Bronchial epithelial cell (primary cell): ENCODE measurements around the gene PSMC3. TPM values are rescaled to one million over a fixed set of nuclear protein-coding genes. Genes with fewer than 3 reads are reported as not detected.

ENCODE experiments used
- DNase-seq: peaks from one replicate; pipeline ENCODE4 v3.0.0-alpha.2; 2010; ENCODE audit warnings: low read depth
- FAIRE-seq: peaks from 2 replicates; lab custom pipeline; 2011; peaks lifted over from hg19 to GRCh38; lab: Jason Lieb, UNC
- H3K27me3 ChIP-seq: 2 replicates; pipeline ENCODE4 v1.5.1; 2011; ENCODE audit warnings: low read length; ENCODE audit not compliant: control insufficient read depth, insufficient read depth
- H3K36me3 ChIP-seq: 2 replicates; pipeline ENCODE4 v1.5.1; 2011; ENCODE audit warnings: low read length; ENCODE audit not compliant: control insufficient read depth, insufficient read depth
- H3K4me3 ChIP-seq: 2 replicates; pipeline ENCODE4 v1.5.1; 2011; ENCODE audit warnings: mild to moderate bottlenecking, low read depth, low read length, control low read depth
- total RNA-seq: library from RNA; depleted of rRNA; stranded (reverse); fragments of >200 nt; gene quantifications from 2 replicates; pipeline ENCODE4 v1.2.1, GENCODE V29; 2014
- TF ChIP-seq, protein P1 (sequence below): IDR thresholded peaks from 2 replicates; pipeline ENCODE4 v1.5.1; 2011; ENCODE audit warnings: mild to moderate bottlenecking, moderate library complexity, low read length, control low read depth, inconsistent platforms; ENCODE audit not compliant: insufficient read depth, severe bottlenecking

Gene PSMC3
- total RNA-seq, 1 donor from 2014 or later, result 141 TPM

- TF ChIP-seq, protein P1, sequence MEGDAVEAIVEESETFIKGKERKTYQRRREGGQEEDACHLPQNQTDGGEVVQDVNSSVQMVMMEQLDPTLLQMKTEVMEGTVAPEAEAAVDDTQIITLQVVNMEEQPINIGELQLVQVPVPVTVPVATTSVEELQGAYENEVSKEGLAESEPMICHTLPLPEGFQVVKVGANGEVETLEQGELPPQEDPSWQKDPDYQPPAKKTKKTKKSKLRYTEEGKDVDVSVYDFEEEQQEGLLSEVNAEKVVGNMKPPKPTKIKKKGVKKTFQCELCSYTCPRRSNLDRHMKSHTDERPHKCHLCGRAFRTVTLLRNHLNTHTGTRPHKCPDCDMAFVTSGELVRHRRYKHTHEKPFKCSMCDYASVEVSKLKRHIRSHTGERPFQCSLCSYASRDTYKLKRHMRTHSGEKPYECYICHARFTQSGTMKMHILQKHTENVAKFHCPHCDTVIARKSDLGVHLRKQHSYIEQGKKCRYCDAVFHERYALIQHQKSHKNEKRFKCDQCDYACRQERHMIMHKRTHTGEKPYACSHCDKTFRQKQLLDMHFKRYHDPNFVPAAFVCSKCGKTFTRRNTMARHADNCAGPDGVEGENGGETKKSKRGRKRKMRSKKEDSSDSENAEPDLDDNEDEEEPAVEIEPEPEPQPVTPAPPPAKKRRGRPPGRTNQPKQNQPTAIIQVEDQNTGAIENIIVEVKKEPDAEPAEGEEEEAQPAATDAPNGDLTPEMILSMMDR, result no peak
- Histone ChIP-seq H3K4me3 (no peak within 1 kb of the TSS), H3K27me3 (no peaks in the 10 kb centered on the region), H3K36me3 (peaks cover 1% of the 10 kb centered on the region)
- FAIRE-seq (no peak), DNase-seq (no peak)
These were observed 22.6 kb upstream of the PSMC3 start, which contains the start of gene RAPSN for GRCh38 chr11:47448566-47449427. Gene RAPSN (minus strand): TSS chr11:47449136. CDS start chr11:47448964, 172 bp downstream.

DNA sequence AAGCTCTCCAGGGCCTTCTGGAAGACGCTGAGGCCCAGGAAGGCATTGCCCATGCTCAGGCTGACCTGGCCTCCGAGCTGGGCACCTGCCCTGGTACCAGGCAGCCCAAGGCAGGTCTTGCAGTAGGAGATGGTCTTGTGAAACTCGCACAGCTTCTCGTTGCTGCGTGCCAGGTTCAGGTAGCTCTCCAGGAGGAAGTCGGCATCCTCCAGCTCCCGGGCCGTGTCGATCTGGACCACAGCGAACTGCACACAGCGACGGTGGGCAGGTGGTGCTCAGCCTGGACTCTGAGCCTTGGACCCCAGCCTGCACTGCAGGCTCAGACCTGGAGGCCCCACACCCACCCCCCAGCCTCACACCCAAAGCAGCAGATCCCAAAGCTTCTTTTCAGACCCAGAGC, 21.7 kb upstream of the PSMC3 start:
- TF ChIP-seq, protein P1, result no peak
- no peak for FAIRE-seq
- Histone ChIP-seq H3K36me3 (no peaks in the 10 kb centered on the region), H3K27me3 (no peaks in the 10 kb centered on the region), H3K4me3 (no peak overlapping the region)
- no peak for DNase-seq

GRCh38 chr11:47446833-47447232, 20.6 kb upstream of the PSMC3 start:
- FAIRE-seq, result no peak
- TF ChIP-seq, protein P1, result no peak

GRCh38 chr11:47445840-47446239, 19.6 kb upstream of the PSMC3 start:
- Histone ChIP-seq H3K4me3 (no peak overlapping the region), H3K27me3 (no peaks in the 10 kb centered on the region), H3K36me3 (no peaks in the 10 kb centered on the region)
- TF ChIP-seq, protein P1, result no peak
- FAIRE-seq, result no peak
- DNase-seq, result no peak

More at GRCh38 chr11:47446833-47447232, 20.6 kb upstream of the PSMC3 start:
- no peak for DNase-seq
- H3K4me3 ChIP-seq, result no peak overlapping the region
- H3K27me3 ChIP-seq, result no peaks in the 10 kb centered on the region
- H3K36me3 ChIP-seq, result no peaks in the 10 kb centered on the region

- H3K4me3 ChIP-seq, result no peak overlapping the region
- no peaks in the 10 kb centered on the region for H3K36me3 ChIP-seq
- TF ChIP-seq, protein P1, result no peak
- FAIRE-seq (no peak), DNase-seq (no peak)
- no peaks in the 10 kb centered on the region for H3K27me3 ChIP-seq
These were observed 17.6 kb upstream of the PSMC3 start for GRCh38 chr11:47443817-47444216.
